Brain microvascular endothelial cell (primary cell): ENCODE data around the gene NOC4L.

ENCODE experiments used
- DNase-seq: peaks from one replicate; pipeline ENCODE4 v3.0.0-alpha.2; 2020
- H3K27ac ChIP-seq: fragments of 250-450 bp; sonication (Bioruptor Pico); 2 replicates; pipeline ENCODE4 v1.5.1; 2020; ENCODE audit warnings: mild to moderate bottlenecking, moderate library complexity
- H3K27me3 ChIP-seq: fragments of 250-450 bp; sonication (Bioruptor Pico); replicated peaks from 2 replicates; pipeline ENCODE4 v1.5.1; 2020; ENCODE audit warnings: mild to moderate bottlenecking
- H3K36me3 ChIP-seq: fragments of 250-450 bp; sonication (Bioruptor Pico); replicated peaks from 2 replicates; pipeline ENCODE4 v1.5.1; 2020; ENCODE audit warnings: mild to moderate bottlenecking
- H3K4me3 ChIP-seq: 2 replicates; pipeline ENCODE4 v1.5.1; 2011; ENCODE audit warnings: low read depth, mild to moderate bottlenecking, control low read depth, low read length, moderate library complexity
- in situ Hi-C: cut with HindIII; loops from 2 replicates; pipeline ENCODE4 v1.10.0; 2017; ENCODE audit warnings: low sequenced_read_pairs, low pct_ligation_motif_present
- TF ChIP-seq, protein P1 (sequence below): IDR thresholded peaks from 2 replicates; pipeline ENCODE4 v1.5.1; 2011; ENCODE audit warnings: low read depth, mild to moderate bottlenecking, moderate library complexity, low read length, control low read depth, inconsistent platforms; ENCODE audit errors: missing control alignments

Gene NOC4L

GRCh38 chr12:132163911-132164288 lies 19.6 kb downstream of the NOC4L start:
- Histone ChIP-seq H3K27ac (no peak overlapping the region), H3K36me3 (no peaks in the 10 kb centered on the region), H3K4me3 (no peak overlapping the region), H3K27me3 (no peaks in the 10 kb centered on the region)
- TF ChIP-seq, protein P1, sequence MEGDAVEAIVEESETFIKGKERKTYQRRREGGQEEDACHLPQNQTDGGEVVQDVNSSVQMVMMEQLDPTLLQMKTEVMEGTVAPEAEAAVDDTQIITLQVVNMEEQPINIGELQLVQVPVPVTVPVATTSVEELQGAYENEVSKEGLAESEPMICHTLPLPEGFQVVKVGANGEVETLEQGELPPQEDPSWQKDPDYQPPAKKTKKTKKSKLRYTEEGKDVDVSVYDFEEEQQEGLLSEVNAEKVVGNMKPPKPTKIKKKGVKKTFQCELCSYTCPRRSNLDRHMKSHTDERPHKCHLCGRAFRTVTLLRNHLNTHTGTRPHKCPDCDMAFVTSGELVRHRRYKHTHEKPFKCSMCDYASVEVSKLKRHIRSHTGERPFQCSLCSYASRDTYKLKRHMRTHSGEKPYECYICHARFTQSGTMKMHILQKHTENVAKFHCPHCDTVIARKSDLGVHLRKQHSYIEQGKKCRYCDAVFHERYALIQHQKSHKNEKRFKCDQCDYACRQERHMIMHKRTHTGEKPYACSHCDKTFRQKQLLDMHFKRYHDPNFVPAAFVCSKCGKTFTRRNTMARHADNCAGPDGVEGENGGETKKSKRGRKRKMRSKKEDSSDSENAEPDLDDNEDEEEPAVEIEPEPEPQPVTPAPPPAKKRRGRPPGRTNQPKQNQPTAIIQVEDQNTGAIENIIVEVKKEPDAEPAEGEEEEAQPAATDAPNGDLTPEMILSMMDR, result peak; percentile 49
- no peak for DNase-seq
- in situ Hi-C loops, result no loop called here

DNA sequence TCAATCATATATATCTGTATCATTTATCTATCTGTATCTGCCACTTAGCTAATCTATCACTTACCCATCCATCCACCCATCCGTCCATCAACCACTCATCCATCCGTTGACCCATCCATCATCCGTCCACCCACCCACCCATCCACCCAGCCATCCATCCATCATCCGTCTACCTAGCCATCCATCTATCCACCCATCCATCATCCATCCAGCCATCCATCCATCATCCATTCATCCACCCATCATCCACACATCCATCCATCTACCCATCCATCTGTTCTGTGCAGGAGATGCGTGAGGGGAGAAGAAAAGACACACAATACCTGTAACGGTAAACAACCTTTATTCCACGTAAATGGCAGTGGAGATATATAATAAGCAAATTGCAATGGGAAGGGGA lies 20.2 kb downstream of the NOC4L start:
- H3K27me3 ChIP-seq, result no peaks in the 10 kb centered on the region
- DNase-seq, result no peak
- TF ChIP-seq, protein P1, result no peak

DNA sequence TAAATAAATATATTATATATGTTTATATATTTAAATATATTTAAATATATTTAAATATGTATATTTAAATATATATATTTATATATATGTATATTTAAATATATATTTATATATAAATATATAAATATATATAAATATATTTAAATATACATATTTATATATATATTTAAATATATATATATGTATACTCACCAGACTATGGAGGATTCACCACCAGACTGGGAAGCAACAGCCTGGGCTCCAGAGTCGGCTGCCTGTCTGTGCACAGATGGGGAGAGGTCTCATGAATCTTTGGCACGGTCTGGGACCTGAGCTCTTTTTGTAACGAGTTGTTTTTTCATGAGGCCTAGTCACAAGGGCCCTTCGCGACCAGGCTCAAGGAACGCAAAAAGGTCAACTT lies 21.3 kb downstream of the NOC4L start:
- Histone ChIP-seq H3K27ac (no peak overlapping the region), H3K36me3 (no peaks in the 10 kb centered on the region), H3K27me3 (no peaks in the 10 kb centered on the region), H3K4me3 (no peak overlapping the region)
- DNase-seq, result no peak
- in situ Hi-C loops, result no loop called here
- TF ChIP-seq, protein P1, result no peak

More for the DNA sequence above, 20.2 kb downstream of the NOC4L start:
- in situ Hi-C loops, result no loop called here
- H3K36me3 ChIP-seq, result no peaks in the 10 kb centered on the region
- H3K27ac ChIP-seq, result no peak overlapping the region
- H3K4me3 ChIP-seq, result no peak overlapping the region

DNA sequence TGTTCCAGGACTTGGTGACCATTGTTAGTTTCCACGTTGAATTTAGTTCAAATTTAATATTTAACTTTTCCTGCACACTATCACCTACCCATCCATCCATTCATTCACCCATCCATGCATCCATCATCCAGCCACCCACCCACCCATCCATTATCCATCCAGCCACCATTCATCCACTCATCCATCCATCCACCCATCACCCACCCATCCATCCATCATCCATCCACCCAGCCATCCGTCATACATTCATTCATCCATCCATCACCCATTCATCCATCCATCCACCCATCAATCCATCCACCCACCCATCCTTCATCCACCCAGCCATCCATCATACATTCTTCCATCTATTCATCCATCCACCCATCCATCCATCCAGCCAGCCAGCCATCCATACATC lies 21.8 kb downstream of the NOC4L start:
- no peak overlapping the region for H3K4me3 ChIP-seq
- no peak overlapping the region for H3K27ac ChIP-seq
- TF ChIP-seq, protein P1, result no peak
- H3K36me3 ChIP-seq, result no peaks in the 10 kb centered on the region
- DNase-seq, result no peak
- in situ Hi-C loops, result no loop called here
- H3K27me3 ChIP-seq, result no peaks in the 10 kb centered on the region

- DNase-seq, result no peak
- no peaks in the 10 kb centered on the region for H3K36me3 ChIP-seq
- peaks cover 2% of the 10 kb centered on the region for H3K27me3 ChIP-seq
- no peak overlapping the region for H3K27ac ChIP-seq
- TF ChIP-seq, protein P1, result no peak
- in situ Hi-C loops, result no loop called here
- no peak overlapping the region for H3K4me3 ChIP-seq
Measured at GRCh38 chr12:132166801-132167591, 22.7 kb downstream of the NOC4L start.
